AG10803 (cell line): ENCODE measurements around the gene DIS3L2.

Experiments
- DNase-seq: peaks from one replicate; pipeline ENCODE4 v3.0.0; 2010; ENCODE audit warnings: low read depth
- H3K4me3 ChIP-seq: 2 replicates; pipeline ENCODE4 v1.5.1; 2011; ENCODE audit warnings: mild to moderate bottlenecking, low read length, control low read depth
- CTCF ChIP-seq: conservative IDR thresholded peaks from 2 replicates; pipeline ENCODE4 v1.5.1; 2011; ENCODE audit warnings: mild to moderate bottlenecking, low read length, control low read depth, inconsistent platforms

DIS3L2 gene

GRCh38 chr2:231925303-231926179, 36.0 kb upstream of the DIS3L2 start:
- TF ChIP-seq CTCF: peak; percentile 57
- peak overlapping the region; percentile 44 for H3K4me3 ChIP-seq
- DNase-seq: peak; percentile 84

GRCh38 chr2:231926180-231926741, 35.3 kb upstream of the DIS3L2 start, which contains the start of gene NPPC:
Gene NPPC, minus strand, starts transcription at chr2:231926396. Its CDS starts 147 bp downstream, at chr2:231926249.
- DNase-seq: peak; percentile 29
- TF ChIP-seq CTCF: no peak
- peak within 1 kb of the TSS; percentile 44 for H3K4me3 ChIP-seq

GRCh38 chr2:231926761-231927565, 34.5 kb upstream of the DIS3L2 start:
- no peak for TF ChIP-seq CTCF
- no peak overlapping the region for H3K4me3 ChIP-seq
- no peak for DNase-seq

GRCh38 chr2:231927566-231927890, 34.0 kb upstream of the DIS3L2 start:
- H3K4me3 ChIP-seq: no peak overlapping the region
- no peak for TF ChIP-seq CTCF

GRCh38 chr2:231928481-231928880, 33.0 kb upstream of the DIS3L2 start:
- no peak for TF ChIP-seq CTCF
- no peak for DNase-seq
- H3K4me3 ChIP-seq: no peak overlapping the region

More at GRCh38 chr2:231927566-231927890, 34.0 kb upstream of the DIS3L2 start:
- no peak for DNase-seq

GRCh38 chr2:231928901-231929725, 32.4 kb upstream of the DIS3L2 start:
- TF ChIP-seq CTCF: no peak
- DNase-seq: no peak

More at GRCh38 chr2:231928901-231929725, 32.4 kb upstream of the DIS3L2 start:
- H3K4me3 ChIP-seq: no peak overlapping the region
